Measurements from ENCODE around the gene DLGAP1. TPM values are rescaled to one million over a fixed set of nuclear protein-coding genes. Genes with fewer than 3 reads are reported as not detected.

Gene DLGAP1
- total and polyA plus RNA-seq, 2 donors (not counting 1 experiment from before 2014, with no cell fraction given): 0.07 to 0.61 TPM

GRCh38 chr18:3596637-3597384 lies 858.3 kb downstream of the DLGAP1 start:
- Histone ChIP-seq H3K27me3 (replicated peaks in 1 of 4; ENCODE audit: control extremely low read depth in 1 of 4, control insufficient read depth in 3 of 4, insufficient read depth in 4 of 4, low read length in 3 of 4) (no peaks in the 10 kb centered on the region), H3K9ac (ENCODE audit: low read length) (peak overlapping the region; percentile 39), H3K4me3 (ENCODE audit: control extremely low read depth in 1 of 5, extremely low read depth in 1 of 5, insufficient read depth in 1 of 5, low read depth in 2 of 5, low read length in 4 of 5) (peak overlapping the region in 2 of 5 experiments; percentile 29 to 57), H3K4me1 (ENCODE audit: control insufficient read depth in 2 of 2, insufficient read depth in 2 of 2, low read length in 2 of 2) (peaks cover 43 to 49% of the 10 kb centered on the region in 2 donors), H3K4me2 (replicated peaks; ENCODE audit: low read depth, low read length, poor library complexity, severe bottlenecking) (peak overlapping the region; percentile 75), H2AFZ (ENCODE audit: insufficient read depth, low read depth, low read length, poor library complexity, severe bottlenecking) (peak overlapping the region; percentile 9), H4K20me1 (ENCODE audit: control insufficient read depth, insufficient read depth, low read length, poor library complexity, severe bottlenecking) (peaks cover 3% of the 10 kb centered on the region), H3K36me3 (replicated peaks in 1 of 2; ENCODE audit: control extremely low read depth in 1 of 2, control insufficient read depth in 1 of 2, extremely low read depth in 1 of 2, insufficient read depth in 2 of 2, low read length in 1 of 2) (peaks cover 0 to 4% of the 10 kb centered on the region in 2 experiments), H3K9me3 (ENCODE audit: control extremely low read depth in 1 of 3, control insufficient read depth in 2 of 3, insufficient read depth in 1 of 3, low read length in 2 of 3) (no peaks in the 10 kb centered on the region), H3K27ac (ENCODE audit: low read length in 2 of 2) (peak overlapping the region; percentile 88 to 96), H3K79me2 (ENCODE audit: control insufficient read depth, insufficient read depth, low read length) (no peaks in the 10 kb centered on the region)
- Mint-ChIP-seq H3K27me3 (no peaks in the 10 kb centered on the region), H3K9me3 (ENCODE audit: insufficient read depth) (no peaks in the 10 kb centered on the region), H3K27ac (peak overlapping the region; percentile 91), H3K4me3 (peak overlapping the region; percentile 91), H3K4me1 (peaks cover 48% of the 10 kb centered on the region)
- ATAC-seq (ENCODE audit: low read depth) (no peak), DNase-seq (peak; percentile 67)
- intact Hi-C loops (cut with micrococcal nuclease): loop anchor here (5.0 to 10.0 kb wide), 3 partner anchors 215 to 942 kb away; partner anchors contain the start of gene SMCHD1
- 28% methylated on average over 16 of the region's 17 CpGs for WGBS (ENCODE audit: insufficient coverage)
- ChIA-PET POLR2A (interaction anchor here (0.7 to 4.6 kb wide), 5 partner anchors 11 to 299 kb away, joined by 3 to 73 read pairs (median 4); partner anchors contain the start of gene TGIF1), CTCF (interaction anchor here (0.7 to 5.9 kb wide), 18 partner anchors 9 to 1300 kb away, joined by 3 to 96 read pairs (median 8); partner anchors contain the start of gene TGIF1)
- TF ChIP-seq EZH2 (IDR thresholded peaks at IDR 0.05; ENCODE audit: borderline replicate concordance, insufficient read depth, low read depth, low read length, poor library complexity, severe bottlenecking) (no peak), CTCF (IDR thresholded peaks at IDR 0.05) (peak; percentile 58)

- WGBS (ENCODE audit: insufficient coverage): no CpG with 5 or more reads among the region's 3 CpGs
- TF ChIP-seq EZH2 (IDR thresholded peaks at IDR 0.05; ENCODE audit: borderline replicate concordance, insufficient read depth, low read depth, low read length, poor library complexity, severe bottlenecking): no peak
- TF ChIP-seq CTCF (IDR thresholded peaks at IDR 0.05): no peak
- peak overlapping the region; percentile 39 for H3K9ac ChIP-seq (ENCODE audit: low read length)
- intact Hi-C loops (cut with micrococcal nuclease): loop anchor here (5.0 to 10.0 kb wide), 3 partner anchors 214 to 941 kb away; partner anchors contain the start of gene SMCHD1
- peak overlapping the region; percentile 88 to 96 for H3K27ac ChIP-seq (ENCODE audit: low read length in 2 of 2)
- peaks cover 0 to 4% of the 10 kb centered on the region in 2 experiments for H3K36me3 ChIP-seq (replicated peaks in 1 of 2; ENCODE audit: control extremely low read depth in 1 of 2, control insufficient read depth in 1 of 2, extremely low read depth in 1 of 2, insufficient read depth in 2 of 2, low read length in 1 of 2)
- Mint-ChIP-seq H3K27ac (peak overlapping the region; percentile 91), H3K27me3 (no peaks in the 10 kb centered on the region), H3K4me3 (peak overlapping the region; percentile 91), H3K4me1 (peaks cover 50% of the 10 kb centered on the region), H3K9me3 (ENCODE audit: insufficient read depth) (no peaks in the 10 kb centered on the region)
- ChIA-PET POLR2A (interaction anchor here (0.7 to 4.6 kb wide), 5 partner anchors 10 to 335 kb away, joined by 3 to 73 read pairs (median 4); partner anchors contain the start of gene TGIF1), CTCF (interaction anchor here (0.6 to 5.9 kb wide), 22 partner anchors 9 to 1299 kb away, joined by 3 to 96 read pairs (median 4); partner anchors contain the start of gene TGIF1)
- no peaks in the 10 kb centered on the region for H3K79me2 ChIP-seq (ENCODE audit: control insufficient read depth, insufficient read depth, low read length)
- no peaks in the 10 kb centered on the region for H3K9me3 ChIP-seq (ENCODE audit: control extremely low read depth in 1 of 3, control insufficient read depth in 2 of 3, insufficient read depth in 1 of 3, low read length in 2 of 3)
- peaks cover 43 to 49% of the 10 kb centered on the region in 2 donors for H3K4me1 ChIP-seq (ENCODE audit: control insufficient read depth in 2 of 2, insufficient read depth in 2 of 2, low read length in 2 of 2)
- H3K27me3 ChIP-seq (replicated peaks in 1 of 4; ENCODE audit: control extremely low read depth in 1 of 4, control insufficient read depth in 3 of 4, insufficient read depth in 4 of 4, low read length in 3 of 4): no peaks in the 10 kb centered on the region
- no peak for ATAC-seq (ENCODE audit: low read depth)
- H2AFZ ChIP-seq (ENCODE audit: insufficient read depth, low read depth, low read length, poor library complexity, severe bottlenecking): peak overlapping the region; percentile 9
- peaks cover 3% of the 10 kb centered on the region for H4K20me1 ChIP-seq (ENCODE audit: control insufficient read depth, insufficient read depth, low read length, poor library complexity, severe bottlenecking)
- H3K4me2 ChIP-seq (replicated peaks; ENCODE audit: low read depth, low read length, poor library complexity, severe bottlenecking): peak overlapping the region; percentile 75
- DNase-seq: no peak
- peak overlapping the region in 3 of 5 experiments; percentile 6 to 57 (median 29) for H3K4me3 ChIP-seq (ENCODE audit: control extremely low read depth in 1 of 5, extremely low read depth in 1 of 5, insufficient read depth in 1 of 5, low read depth in 2 of 5, low read length in 4 of 5)
These were observed 858.8 kb downstream of the DLGAP1 start for GRCh38 chr18:3596324-3596636.
